Stimulated activated CD8-positive, alpha-beta memory T cell treated with anti-CD3 and anti-CD28 coated beads, Interleukin-12 subunit alpha, Interleukin-12 subunit beta, amount 100 ng/mL, for 4 hours (primary cell): ENCODE results near the gene CRLF3.
"Not testable (repeated sequence)": the region's sequence is repeated elsewhere in the genome, so short reads cannot be mapped to it uniquely, and the experiment has no call there.

Experiments used
- DNase-seq: peaks from one replicate; pipeline ENCODE4 v3.0.0-alpha.2; 2020; ENCODE audit warnings: low read depth

Gene CRLF3

DNA sequence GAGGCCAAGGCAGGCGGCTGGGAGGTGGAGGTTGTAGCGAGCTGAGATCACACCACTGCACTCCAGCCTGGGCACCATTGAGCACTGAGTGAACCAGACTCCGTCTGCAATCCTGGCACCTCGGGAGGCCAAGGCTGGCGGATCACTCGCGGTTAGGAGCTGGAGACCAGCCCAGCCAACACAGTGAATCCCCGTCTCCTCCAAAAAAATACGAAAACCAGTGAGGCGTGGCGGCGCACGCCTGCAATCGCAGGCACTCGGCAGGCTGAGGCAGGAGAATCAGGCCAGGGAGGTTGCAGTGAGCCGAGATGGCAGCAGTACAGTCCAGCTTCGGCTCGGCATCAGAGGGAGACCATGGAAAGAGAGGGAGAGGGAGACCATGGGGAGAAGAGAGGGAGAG lies 88.1 kb downstream of the CRLF3 start:
- DNase-seq, result not testable (repeated sequence)

DNA sequence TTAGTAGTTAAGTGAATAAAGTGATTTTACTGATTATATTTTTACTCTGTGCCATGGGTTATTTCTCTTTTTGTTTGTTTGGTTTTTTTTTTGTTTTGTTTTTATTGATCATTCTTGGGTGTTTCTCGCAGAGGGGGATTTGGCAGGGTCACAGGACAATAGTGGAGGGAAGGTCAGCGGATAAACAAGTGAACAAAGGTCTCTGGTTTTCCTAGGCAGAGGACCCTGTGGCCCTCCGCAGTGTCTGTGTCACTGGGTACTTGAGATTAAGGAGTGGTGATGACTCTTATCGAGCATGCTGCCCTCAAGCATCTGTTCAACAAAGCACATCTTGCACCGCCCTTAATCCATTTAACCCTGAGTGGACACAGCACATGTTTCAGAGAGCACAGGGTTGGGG lies 88.8 kb downstream of the CRLF3 start:
- DNase-seq, result not testable (repeated sequence)

- not testable (repeated sequence) for DNase-seq
These were observed 89.3 kb downstream of the CRLF3 start for GRCh38 chr17:30735206-30735605.

DNA sequence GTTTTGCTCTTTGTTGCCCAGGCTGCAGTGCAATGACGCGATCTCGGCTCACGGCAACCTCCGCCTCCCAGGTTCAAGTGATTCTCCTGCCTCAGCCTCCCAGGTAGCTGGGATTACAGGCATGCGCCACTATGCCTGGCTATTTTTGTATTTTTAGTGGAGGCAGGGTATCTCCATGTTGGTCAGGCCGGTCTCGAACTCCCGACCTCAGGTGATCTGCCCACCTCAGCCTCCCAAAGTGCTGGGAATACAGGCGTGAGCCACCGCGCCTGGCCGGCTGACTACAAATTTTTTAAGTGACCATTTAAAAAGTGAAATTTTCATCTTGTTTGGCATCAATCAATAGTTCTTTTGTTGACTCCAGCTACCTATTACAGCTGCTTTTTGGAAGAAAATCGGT lies 90.3 kb downstream of the CRLF3 start:
- DNase-seq, result not testable (repeated sequence)
